Nephron (organoid): ENCODE measurements around the gene DROSHA.

Experiments used
- H3K27ac Mint-ChIP-seq, 3 experiments: 2 replicates each; pipeline ENCODE4 v1.8.0; 2020; ENCODE audit warnings: mixed read lengths in 3 of 3, mild to moderate bottlenecking in 2 of 3, moderate library complexity in 1 of 3
- H3K27me3 Mint-ChIP-seq: 2 replicates; pipeline ENCODE4 v1.8.0; 2021; ENCODE audit warnings: low read depth, mild to moderate bottlenecking, moderate library complexity, mixed read lengths
- H3K36me3 Mint-ChIP-seq: 2 replicates; pipeline ENCODE4 v1.8.0; 2020; ENCODE audit warnings: low read depth, mixed read lengths
- H3K4me1 Mint-ChIP-seq: 2 replicates; pipeline ENCODE4 v1.8.0; 2020; ENCODE audit warnings: mixed read lengths
- H3K4me3 Mint-ChIP-seq, 3 experiments: 2 replicates each; pipeline ENCODE4 v1.8.0; 2020; ENCODE audit warnings: mild to moderate bottlenecking in 3 of 3, mixed read lengths in 3 of 3, moderate library complexity in 2 of 3
- H3K9me3 Mint-ChIP-seq: 2 replicates; pipeline ENCODE4 v1.8.0; 2020; ENCODE audit warnings: mixed read lengths
- CTCF ChIP-seq, 3 experiments: fragments of 200-600 bp; sonication (generic); IDR thresholded peaks; one replicate each; pipeline ENCODE4 v1.5.0; 2021; ENCODE audit warnings: antibody characterized with exemption in 3 of 3; ENCODE audit not compliant: unreplicated experiment in 3 of 3

DROSHA gene

GRCh38 chr5:31449962-31450361 lies 81.9 kb downstream of the DROSHA start:
- H3K4me3 Mint-ChIP-seq, result no peak overlapping the region
- no peaks in the 10 kb centered on the region for H3K4me1 Mint-ChIP-seq
- H3K36me3 Mint-ChIP-seq, result peaks cover 80% of the 10 kb centered on the region
- peaks cover 9% of the 10 kb centered on the region for H3K9me3 Mint-ChIP-seq
- H3K27me3 Mint-ChIP-seq, result no peaks in the 10 kb centered on the region
- no peak for TF ChIP-seq CTCF (IDR thresholded peaks at IDR 0.05; ENCODE audit: unreplicated experiment in 3 of 3)
- no peak overlapping the region for H3K27ac Mint-ChIP-seq

- TF ChIP-seq CTCF (IDR thresholded peaks at IDR 0.05; ENCODE audit: unreplicated experiment in 3 of 3), result no peak
- no peaks in the 10 kb centered on the region for H3K27me3 Mint-ChIP-seq
- no peaks in the 10 kb centered on the region for H3K4me1 Mint-ChIP-seq
- peaks cover 79% of the 10 kb centered on the region for H3K36me3 Mint-ChIP-seq
- no peak overlapping the region for H3K27ac Mint-ChIP-seq
- no peak overlapping the region for H3K4me3 Mint-ChIP-seq
- H3K9me3 Mint-ChIP-seq, result peaks cover 7% of the 10 kb centered on the region
These were observed 82.7 kb downstream of the DROSHA start for GRCh38 chr5:31449174-31449573.

- Mint-ChIP-seq H3K9me3 (peaks cover 3% of the 10 kb centered on the region), H3K4me1 (no peaks in the 10 kb centered on the region), H3K4me3 (no peak overlapping the region), H3K27ac (no peak overlapping the region), H3K27me3 (no peaks in the 10 kb centered on the region), H3K36me3 (peaks cover 64% of the 10 kb centered on the region)
- TF ChIP-seq CTCF (IDR thresholded peaks at IDR 0.05; ENCODE audit: unreplicated experiment in 3 of 3), result no peak
These were observed 86.8 kb downstream of the DROSHA start for GRCh38 chr5:31445041-31445600.

DNA sequence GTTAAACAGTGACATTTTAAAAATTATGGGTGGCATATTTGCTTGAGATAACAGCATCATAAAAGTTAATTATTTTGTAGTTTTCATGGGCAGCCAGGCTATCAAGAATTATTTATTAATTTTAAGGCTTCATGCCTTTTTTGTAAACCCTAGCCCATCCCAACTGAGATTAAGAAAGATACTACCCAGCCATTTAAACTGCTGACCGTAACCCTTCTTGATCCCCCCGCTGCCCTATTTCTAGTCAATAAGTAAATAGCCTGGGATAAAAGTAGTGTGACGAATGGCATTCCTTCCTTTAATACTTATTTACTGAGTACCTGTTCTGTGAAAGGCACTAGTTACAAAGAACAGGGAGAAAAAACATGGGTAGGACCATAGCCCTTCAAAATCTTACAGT lies 88.3 kb downstream of the DROSHA start:
- Mint-ChIP-seq H3K27me3 (no peaks in the 10 kb centered on the region), H3K36me3 (peaks cover 54% of the 10 kb centered on the region), H3K4me1 (no peaks in the 10 kb centered on the region), H3K9me3 (peaks cover 3% of the 10 kb centered on the region), H3K27ac (peak overlapping the region; percentile 25 to 71 (median 29)), H3K4me3 (no peak overlapping the region)
- TF ChIP-seq CTCF (IDR thresholded peaks at IDR 0.05; ENCODE audit: unreplicated experiment in 3 of 3), result no peak

DNA sequence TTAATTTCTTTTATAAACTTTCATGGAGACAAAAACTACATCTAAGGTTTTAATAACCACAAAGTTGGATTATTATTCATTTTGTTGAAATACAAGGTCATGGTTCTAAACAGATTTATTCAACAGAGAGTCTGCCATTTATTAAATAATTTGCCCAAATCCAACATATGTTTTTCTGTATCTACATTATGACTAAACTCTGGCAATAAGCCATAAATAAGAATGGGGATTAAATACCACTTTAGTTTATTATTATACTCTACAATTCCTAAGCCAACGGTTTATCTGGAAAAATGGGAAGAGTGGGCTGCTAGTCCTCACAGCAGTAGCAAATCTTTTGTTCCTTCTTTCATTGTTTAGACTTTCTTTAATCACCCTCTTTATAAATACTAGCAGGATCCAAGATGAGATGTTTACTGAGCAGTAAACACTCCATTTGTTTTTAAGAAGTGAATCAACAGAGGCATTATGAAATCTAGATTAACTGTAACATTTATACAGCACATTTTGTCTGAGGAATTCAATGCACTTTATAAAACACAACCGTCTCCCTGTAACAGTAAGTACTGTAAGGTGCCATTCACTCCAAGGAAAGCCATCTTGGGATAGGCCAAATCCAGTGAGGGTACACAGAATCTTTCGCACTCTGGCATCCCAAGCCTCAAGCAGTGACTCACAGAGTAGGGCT lies 89.7 kb downstream of the DROSHA start:
- peak overlapping the region in 2 of 3 experiments; percentile 46 to 59 for H3K27ac Mint-ChIP-seq
- no peak overlapping the region for H3K4me3 Mint-ChIP-seq
- H3K9me3 Mint-ChIP-seq, result peaks cover 3% of the 10 kb centered on the region
- no peaks in the 10 kb centered on the region for H3K27me3 Mint-ChIP-seq
- H3K4me1 Mint-ChIP-seq, result no peaks in the 10 kb centered on the region
- H3K36me3 Mint-ChIP-seq, result peaks cover 52% of the 10 kb centered on the region
- TF ChIP-seq CTCF (IDR thresholded peaks at IDR 0.05; ENCODE audit: unreplicated experiment in 3 of 3), result no peak

GRCh38 chr5:31436851-31437250 lies 95.0 kb downstream of the DROSHA start:
- Mint-ChIP-seq H3K36me3 (peaks cover 60% of the 10 kb centered on the region), H3K4me1 (no peaks in the 10 kb centered on the region), H3K27me3 (no peaks in the 10 kb centered on the region), H3K4me3 (no peak overlapping the region), H3K27ac (no peak overlapping the region), H3K9me3 (no peaks in the 10 kb centered on the region)
- no peak for TF ChIP-seq CTCF (IDR thresholded peaks at IDR 0.05; ENCODE audit: unreplicated experiment in 3 of 3)
